IMR-90 (cell line): ENCODE measurements around the gene FAM234A. TPM values are rescaled to one million over a fixed set of nuclear protein-coding genes. Genes with fewer than 3 reads are reported as not detected.

Source experiments
- ATAC-seq: fragments of 200-7000 bp; cut with Tn5 transposase; 2 replicates; pipeline ENCODE4 v1.9.1; 2020; ENCODE audit warnings: low read depth, mild to moderate bottlenecking, moderate library complexity
- BruUV-seq: library from RNA; stranded (reverse); fragments of 400-500 nt; replicated peaks from 2 replicates; lab custom pipeline; 2021; lab: Mats Ljungman, UMichigan
- CTCF ChIA-PET: fragments of 300-600 bp; formaldehyde crosslinking; extraction: SDS; loops from one replicate; lab custom pipeline; 2021; ENCODE audit warnings: antibody characterized with exemption; lab: Yijun Ruan, JAX
- POLR2A ChIA-PET: fragments of 300-600 bp; sonication (Branson Sonifier 250); formaldehyde crosslinking; loops from one replicate; lab custom pipeline; 2022; ENCODE audit warnings: antibody characterized with exemption; ENCODE audit not compliant: unreplicated experiment; lab: Charles Lee
- DNase-seq: peaks from one replicate; pipeline ENCODE4 v3.0.0; 2013
- H2AFZ ChIP-seq: replicated peaks from 2 replicates; pipeline ENCODE3; 2013; ENCODE audit warnings: low read length, mild to moderate bottlenecking; ENCODE audit not compliant: poor library complexity
- H2AK5ac ChIP-seq: 2 replicates; pipeline ENCODE4 v1.6.1; 2013; ENCODE audit warnings: low read depth, low read length, inconsistent platforms
- H2AK9ac ChIP-seq: replicated peaks from 2 replicates; pipeline ENCODE3; 2013; ENCODE audit warnings: mild to moderate bottlenecking, low read depth, low read length, moderate library complexity; ENCODE audit not compliant: poor library complexity
- H2BK120ac ChIP-seq: 2 replicates; pipeline ENCODE4 v1.6.1; 2013; ENCODE audit warnings: low read depth, low read length, inconsistent platforms
- H2BK15ac ChIP-seq: 3 replicates; pipeline ENCODE4 v1.6.1; 2013; ENCODE audit warnings: low read depth, low read length, inconsistent platforms
- H2BK20ac ChIP-seq: 2 replicates; pipeline ENCODE4 v1.6.1; 2013; ENCODE audit warnings: low read depth, mild to moderate bottlenecking, inconsistent platforms, low read length, moderate library complexity
- H2BK5ac ChIP-seq: 2 replicates; pipeline ENCODE4 v1.6.1; 2013; ENCODE audit warnings: mild to moderate bottlenecking, low read depth, low read length, inconsistent platforms; ENCODE audit not compliant: poor library complexity, severe bottlenecking
- H3K14ac ChIP-seq: replicated peaks from 2 replicates; pipeline ENCODE4 v1.6.1; 2013; ENCODE audit warnings: low read depth, low read length, inconsistent platforms
- H3K18ac ChIP-seq: 2 replicates; pipeline ENCODE4 v1.6.1; 2013; ENCODE audit warnings: low read depth, low read length, control low read depth
- H3K23ac ChIP-seq: 2 replicates; pipeline ENCODE4 v1.6.1; 2013; ENCODE audit warnings: low read depth, low read length, inconsistent platforms
- H3K27ac ChIP-seq: 2 replicates; pipeline ENCODE4 v1.5.1; 2013; ENCODE audit warnings: mild to moderate bottlenecking, control low read depth, low read length; ENCODE audit not compliant: insufficient read depth
- H3K27me3 ChIP-seq: 2 replicates; pipeline ENCODE4 v1.6.1; 2013; ENCODE audit warnings: low read length; ENCODE audit not compliant: control insufficient read depth, insufficient read depth
- H3K36me3 ChIP-seq: 2 replicates; pipeline ENCODE4 v1.6.1; 2013; ENCODE audit warnings: low read length, mixed read lengths; ENCODE audit not compliant: control insufficient read depth, insufficient read depth
- H3K4ac ChIP-seq: 2 replicates; pipeline ENCODE4 v1.6.1; 2013; ENCODE audit warnings: low read depth, low read length, inconsistent platforms
- H3K4me1 ChIP-seq: 2 replicates; pipeline ENCODE4 v1.6.1; 2013; ENCODE audit warnings: low read length, mixed read lengths; ENCODE audit not compliant: control insufficient read depth, insufficient read depth
- H3K4me2 ChIP-seq: 2 replicates; pipeline ENCODE4 v1.6.1; 2013; ENCODE audit warnings: low read depth, mild to moderate bottlenecking, control low read depth, low read length, moderate library complexity
- H3K4me3 ChIP-seq: 2 replicates; pipeline ENCODE4 v1.5.1; 2013; ENCODE audit warnings: low read depth, mild to moderate bottlenecking, control low read depth, low read length, moderate library complexity; ENCODE audit not compliant: insufficient read depth
- H3K56ac ChIP-seq: 2 replicates; pipeline ENCODE4 v1.6.1; 2013; ENCODE audit warnings: low read length, inconsistent platforms; ENCODE audit not compliant: insufficient read depth; ENCODE audit errors: extremely low read depth
- H3K79me1 ChIP-seq, 2 experiments: 2 replicates each; pipeline ENCODE4 v1.6.1; 2013; ENCODE audit warnings: low read length in 2 of 2, inconsistent platforms in 1 of 2, low read depth in 1 of 2
- H3K9ac ChIP-seq: 2 replicates; pipeline ENCODE4 v1.6.1; 2013; ENCODE audit warnings: low read depth, low read length, control low read depth
- H3K9me1 ChIP-seq: 2 replicates; pipeline ENCODE4 v1.6.1; 2013; ENCODE audit warnings: low read length, inconsistent platforms; ENCODE audit not compliant: insufficient read depth
- H3K9me3 ChIP-seq: 2 replicates; pipeline ENCODE4 v1.6.1; 2013; ENCODE audit warnings: low read length; ENCODE audit not compliant: control insufficient read depth, insufficient read depth
- H4K20me1 ChIP-seq: 2 replicates; pipeline ENCODE4 v1.6.1; 2013; ENCODE audit warnings: low read length, inconsistent platforms; ENCODE audit not compliant: insufficient read depth
- H4K5ac ChIP-seq: 2 replicates; pipeline ENCODE4 v1.6.1; 2013; ENCODE audit warnings: mild to moderate bottlenecking, low read depth, low read length, control low read depth
- H4K8ac ChIP-seq, 2 experiments: 2 replicates each; pipeline ENCODE4 v1.6.1; 2013; ENCODE audit warnings: low read depth in 2 of 2, low read length in 2 of 2, control low read depth in 1 of 2, inconsistent platforms in 1 of 2
- H4K91ac ChIP-seq: 2 replicates; pipeline ENCODE4 v1.6.1; 2013; ENCODE audit warnings: low read depth, low read length, inconsistent platforms; ENCODE audit not compliant: insufficient read depth
- MAZ ChIP-seq: IDR thresholded peaks from 2 replicates; pipeline ENCODE4 v1.6.1; 2012; ENCODE audit warnings: low read depth, mild to moderate bottlenecking, low read length, improper control_type of control experiment, moderate library complexity, borderline replicate concordance
- SMC3 ChIP-seq: fragments of 150-350 bp; IDR thresholded peaks from 2 replicates; pipeline ENCODE4 v1.6.1; 2016; ENCODE audit warnings: low read depth, mild to moderate bottlenecking, antibody characterized with exemption, low read length, moderate library complexity
- WGBS, 2 experiments: methylation state at CpG; one replicate each; pipeline versions ENCODE4 v1.1.5 to v1.1.7; 2013; ENCODE audit warnings: missing lambda C conversion rate in 2 of 2; ENCODE audit not compliant: insufficient read length in 1 of 2; ENCODE audit errors: extremely low coverage in 2 of 2; 5-methylcytosine and 5-hydroxymethylcytosine counted together
- dilution Hi-C: fragments of 300-500 bp; cut with HindIII; formaldehyde crosslinking; loops from one replicate; pipeline ENCODE4 v1.14.3; 2018; ENCODE audit warnings: low sequenced_read_pairs; ENCODE audit not compliant: unreplicated experiment
- in situ Hi-C: fragments of 300-500 bp; cut with MboI; formaldehyde crosslinking; loops from 3 replicates; pipeline ENCODE4 v1.14.3; 2019; ENCODE audit warnings: low sequenced_read_pairs, inconsistent platforms, mixed read lengths
- intact Hi-C: fragments of 100-400 bp; cut with micrococcal nuclease; formaldehyde crosslinking; loops from 2 replicates; pipeline ENCODE4 v1.10.0; 2022
- polyA plus RNA-seq, 3 experiments: library from polyadenylated mRNA; depleted of rRNA; stranded (reverse); fragments of >200 nt; gene quantifications; 2 replicates each; pipeline ENCODE4 v1.2.3, GENCODE V29; 2012; ENCODE audit warnings: low replicate concordance in 1 of 3
- total RNA-seq: library from RNA; depleted of rRNA; stranded (reverse); fragments of >200 nt; gene quantifications from 2 replicates; pipeline ENCODE4 v1.2.3, GENCODE V29; 2012
- TF ChIP-seq, protein P1 (sequence below): conservative IDR thresholded peaks from 2 replicates; pipeline ENCODE4 v1.5.1; 2012; ENCODE audit warnings: mild to moderate bottlenecking, low read depth, low read length, improper control_type of control experiment

The FAM234A gene
- total and polyA plus RNA-seq, 2 of the 4 experiments (the other 2 are of a cell fraction): 30.3 to 64.2 TPM

DNA sequence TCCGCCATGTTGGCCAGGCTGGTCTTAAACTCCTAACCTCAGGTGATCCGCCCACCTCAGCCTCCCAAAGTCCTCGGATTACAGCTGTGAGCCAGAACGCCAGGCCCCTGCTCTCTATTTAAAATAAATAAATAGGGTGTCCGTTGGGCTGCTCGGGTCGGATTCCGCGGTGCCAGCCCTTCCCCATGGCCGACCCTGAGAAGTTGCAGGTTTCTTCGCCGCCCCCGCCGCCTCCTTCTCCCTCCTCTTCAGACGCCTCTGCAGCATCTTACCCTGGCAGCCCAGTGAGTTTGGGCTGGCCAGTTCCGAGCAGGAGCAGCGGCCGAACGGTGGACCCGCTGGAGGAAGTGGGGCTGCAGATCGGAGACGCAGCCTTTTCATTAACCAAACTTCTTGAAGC lies 3.7 kb upstream of the FAM234A start:
- no peaks in the 10 kb centered on the region for H3K27me3 ChIP-seq
- no peak overlapping the region for H4K5ac ChIP-seq
- no peak overlapping the region for H3K9ac ChIP-seq
- no TSS peak for BruUV-seq
- TF ChIP-seq, protein P1, sequence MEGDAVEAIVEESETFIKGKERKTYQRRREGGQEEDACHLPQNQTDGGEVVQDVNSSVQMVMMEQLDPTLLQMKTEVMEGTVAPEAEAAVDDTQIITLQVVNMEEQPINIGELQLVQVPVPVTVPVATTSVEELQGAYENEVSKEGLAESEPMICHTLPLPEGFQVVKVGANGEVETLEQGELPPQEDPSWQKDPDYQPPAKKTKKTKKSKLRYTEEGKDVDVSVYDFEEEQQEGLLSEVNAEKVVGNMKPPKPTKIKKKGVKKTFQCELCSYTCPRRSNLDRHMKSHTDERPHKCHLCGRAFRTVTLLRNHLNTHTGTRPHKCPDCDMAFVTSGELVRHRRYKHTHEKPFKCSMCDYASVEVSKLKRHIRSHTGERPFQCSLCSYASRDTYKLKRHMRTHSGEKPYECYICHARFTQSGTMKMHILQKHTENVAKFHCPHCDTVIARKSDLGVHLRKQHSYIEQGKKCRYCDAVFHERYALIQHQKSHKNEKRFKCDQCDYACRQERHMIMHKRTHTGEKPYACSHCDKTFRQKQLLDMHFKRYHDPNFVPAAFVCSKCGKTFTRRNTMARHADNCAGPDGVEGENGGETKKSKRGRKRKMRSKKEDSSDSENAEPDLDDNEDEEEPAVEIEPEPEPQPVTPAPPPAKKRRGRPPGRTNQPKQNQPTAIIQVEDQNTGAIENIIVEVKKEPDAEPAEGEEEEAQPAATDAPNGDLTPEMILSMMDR: no peak
- TF ChIP-seq MAZ (no peak), SMC3 (no peak)
- ChIA-PET CTCF (no interaction called here), POLR2A (no interaction called here)
- no peak overlapping the region for H4K91ac ChIP-seq
- no peak overlapping the region for H3K56ac ChIP-seq
- no peak overlapping the region for H3K4me3 ChIP-seq
- no peak overlapping the region for H3K27ac ChIP-seq
- ATAC-seq (no peak), DNase-seq (no peak)
- H3K4ac ChIP-seq: no peak overlapping the region
- intact Hi-C loops (no loop called here), dilution Hi-C loops (no loop called here), in situ Hi-C loops (no loop called here)
- peaks cover 37% of the 10 kb centered on the region for H4K20me1 ChIP-seq
- H3K9me3 ChIP-seq: no peaks in the 10 kb centered on the region
- no peak overlapping the region for H2AK9ac ChIP-seq
- no peak overlapping the region for H3K23ac ChIP-seq
- no peak overlapping the region for H3K18ac ChIP-seq
- peaks cover 6% of the 10 kb centered on the region; the same call in 1 of the 2 replicates for H3K9me1 ChIP-seq
- H2BK120ac ChIP-seq: no peak overlapping the region
- no peak overlapping the region for H3K14ac ChIP-seq
- no peak overlapping the region for H2BK15ac ChIP-seq
- H2BK20ac ChIP-seq: no peak overlapping the region
- H2BK5ac ChIP-seq: no peak overlapping the region
- H4K8ac ChIP-seq: no peak overlapping the region
- H2AK5ac ChIP-seq: no peak overlapping the region
- H3K79me1 ChIP-seq: peaks cover 4 to 31% of the 10 kb centered on the region in 2 experiments; a peak in 3 of 4 replicates
- H3K4me2 ChIP-seq: no peak overlapping the region
- no peak overlapping the region for H2AFZ ChIP-seq
- peaks cover 8% of the 10 kb centered on the region for H3K36me3 ChIP-seq
- no peaks in the 10 kb centered on the region for H3K4me1 ChIP-seq
- WGBS, 2 experiments: 73% methylated on average over 4 of the region's 22 CpGs; no CpG with 5 or more reads in 1 of the 2 experiments
